Esophagus mucosa (tissue), 1 donor: ENCODE data around the gene PFN3. TPM values are rescaled to one million over a fixed set of nuclear protein-coding genes. Genes with fewer than 3 reads are reported as not detected.

Experiments used
- ATAC-seq: fragments of 200-7000 bp; cut with Tn5 transposase; one replicate; pipeline ENCODE4 v1.9.1; 2020
- total RNA-seq: library from RNA; stranded (reverse); gene quantifications from one replicate; pipeline ENCODE4 v1.2.4, GENCODE V29; 2023
- donor health status: DM: yes; HTN: yes; CAD: no.

The PFN3 gene
- total RNA-seq, 1 donor from 2014 or later: not detected

- ATAC-seq: no peak
These were observed 41.0 kb downstream of the PFN3 start for GRCh38 chr5:177359451-177359851.

- no peak for ATAC-seq
These were observed 42.1 kb downstream of the PFN3 start for GRCh38 chr5:177358370-177358819.

GRCh38 chr5:177357459-177358351, 42.8 kb downstream of the PFN3 start, which contains the start of gene RGS14:
Gene RGS14 (plus strand): TSS chr5:177357924. CDS start chr5:177358025, 101 bp downstream.
- peak; percentile 57 for ATAC-seq

DNA sequence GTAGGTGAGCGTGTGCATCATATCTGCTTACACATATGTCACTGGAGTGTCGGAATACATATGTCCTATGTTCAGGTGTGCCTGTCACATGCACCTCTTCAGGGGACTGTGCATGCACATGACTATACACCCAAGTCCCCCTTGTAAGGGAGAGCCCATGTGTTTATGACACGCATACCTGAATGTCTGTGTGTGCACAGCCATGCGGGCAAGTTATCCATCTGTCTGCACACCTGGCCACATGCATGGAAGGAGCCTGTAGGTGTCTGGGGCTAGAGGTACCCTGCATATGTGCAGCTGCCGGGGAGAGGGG, 43.4 kb downstream of the PFN3 start:
- ATAC-seq: no peak

DNA sequence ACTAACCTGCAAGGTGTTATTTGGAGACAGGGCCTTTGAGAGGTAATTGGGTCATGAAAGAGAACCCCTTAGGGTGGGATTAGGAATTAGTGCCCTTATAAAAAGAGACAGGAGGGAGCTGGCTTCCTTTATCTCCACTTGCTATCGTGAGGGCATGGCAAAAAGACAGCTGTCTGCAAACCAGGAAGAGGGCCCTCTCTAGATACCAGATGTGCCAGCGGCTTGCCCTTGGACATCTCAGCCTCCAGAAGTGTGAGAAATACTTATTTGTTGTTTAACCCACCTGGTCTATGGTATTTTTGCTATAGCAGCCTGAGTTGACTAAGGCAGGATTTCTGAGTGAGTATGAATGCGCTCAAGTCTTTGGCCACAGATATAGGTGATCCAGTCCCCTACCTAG, 43.7 kb downstream of the PFN3 start:
- no peak for ATAC-seq

GRCh38 chr5:177355868-177356168, 44.6 kb downstream of the PFN3 start:
- ATAC-seq: no peak

- ATAC-seq: no peak
These were observed 45.1 kb downstream of the PFN3 start for GRCh38 chr5:177355162-177355867.

- ATAC-seq: no peak
These were observed 45.8 kb downstream of the PFN3 start for GRCh38 chr5:177354711-177355110.

GRCh38 chr5:177354256-177354655, 46.2 kb downstream of the PFN3 start:
- no peak for ATAC-seq

DNA sequence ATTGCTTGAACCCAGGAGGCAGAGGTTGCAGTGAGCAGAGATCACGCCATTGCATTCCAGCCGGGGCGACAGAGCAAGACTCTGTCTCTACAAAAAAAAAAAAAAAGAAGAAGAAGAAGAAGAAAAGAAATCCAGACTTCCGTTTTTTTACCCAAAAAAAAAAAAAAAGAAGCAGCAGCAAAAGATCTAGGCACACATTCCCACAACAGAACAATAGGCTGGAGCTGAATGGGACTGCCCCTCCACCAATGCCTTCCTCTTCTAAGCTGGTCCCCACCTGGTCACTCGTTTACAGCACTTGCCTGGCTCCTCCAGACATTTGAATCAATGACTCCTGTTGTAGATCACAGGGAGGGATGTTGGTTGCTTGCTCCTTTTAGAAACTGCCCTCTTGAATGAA, 47.4 kb downstream of the PFN3 start:
- ATAC-seq: no peak

- peak; percentile 92 for ATAC-seq
These were observed 48.8 kb downstream of the PFN3 start, which contains the start of gene LMAN2 for GRCh38 chr5:177351392-177352329. Gene LMAN2 (minus strand): TSS chr5:177351668. CDS start chr5:177351647, 21 bp downstream.

- ATAC-seq: peak; percentile 14
These were observed 49.6 kb downstream of the PFN3 start for GRCh38 chr5:177350776-177351391.

Other genes with a start within 250 kb of the PFN3 start
- gene RAB24, start 96.9 kb downstream of the PFN3 start, total RNA-seq: 31.8 TPM
- gene PRELID1, start 96.9 kb downstream of the PFN3 start, total RNA-seq: 144 TPM
- 7.8 TPM for gene MXD3, start 88.8 kb downstream of the PFN3 start, total RNA-seq
- 162 TPM for gene LMAN2, start 49.0 kb downstream of the PFN3 start, total RNA-seq
- gene RGS14, start 42.7 kb downstream of the PFN3 start, total RNA-seq: 59.5 TPM
- gene SLC34A1, start 16.2 kb downstream of the PFN3 start, total RNA-seq: 0.60 TPM
- 32.8 TPM for gene F12, start 8.9 kb upstream of the PFN3 start, total RNA-seq
- 26.6 TPM for gene GRK6, start 26.0 kb upstream of the PFN3 start, total RNA-seq
- 4.3 TPM for gene PRR7, start 46.2 kb upstream of the PFN3 start, total RNA-seq
- gene DBN1, start 73.0 kb upstream of the PFN3 start, total RNA-seq: 27.2 TPM
- 23.0 TPM for gene PDLIM7, start 96.9 kb upstream of the PFN3 start, total RNA-seq
- gene DOK3, start 109.2 kb upstream of the PFN3 start, total RNA-seq: 3.3 TPM
- gene DDX41, start 116.3 kb upstream of the PFN3 start, total RNA-seq: 64.2 TPM
- 31.6 TPM for gene FAM193B, start 153.9 kb upstream of the PFN3 start, total RNA-seq
- 116 TPM for gene TMED9, start 191.5 kb upstream of the PFN3 start, total RNA-seq
- gene B4GALT7, start 199.5 kb upstream of the PFN3 start, total RNA-seq: 13.1 TPM